8988T (cell line): ENCODE data around the gene CNGA1.
A peak's percentile ranks its signal among the peaks of the same experiment; 100 is the strongest.
"Not testable (repeated sequence)": the region's sequence is repeated elsewhere in the genome, so short reads cannot be mapped to it uniquely, and the experiment has no call there.

Experiments
- DNase-seq: peaks from one replicate; pipeline ENCODE4 v3.0.0; 2011

CNGA1 gene

DNA sequence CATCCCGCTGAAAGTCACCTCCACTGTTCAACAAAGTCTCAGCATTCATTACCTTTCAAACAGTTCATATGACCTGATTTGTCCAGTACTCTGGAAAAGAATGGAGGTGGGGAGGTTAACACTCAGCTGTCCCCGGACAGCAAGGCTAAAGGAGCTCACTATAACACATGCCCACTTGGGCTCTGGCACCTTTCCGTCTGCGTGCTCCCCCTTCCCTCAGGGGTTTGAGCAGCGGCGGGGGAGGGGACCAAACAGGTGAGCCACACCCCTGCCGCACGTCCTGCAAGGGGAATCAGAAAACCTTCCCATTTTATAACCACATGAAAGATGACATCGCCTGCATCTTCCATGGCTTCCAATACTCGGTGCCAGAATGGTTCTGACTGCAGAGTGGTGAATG lies 62.2 kb downstream of the CNGA1 start:
- DNase-seq: no peak

GRCh38 chr4:47945930-47946726 lies 70.4 kb downstream of the CNGA1 start:
- no peak for DNase-seq

DNA sequence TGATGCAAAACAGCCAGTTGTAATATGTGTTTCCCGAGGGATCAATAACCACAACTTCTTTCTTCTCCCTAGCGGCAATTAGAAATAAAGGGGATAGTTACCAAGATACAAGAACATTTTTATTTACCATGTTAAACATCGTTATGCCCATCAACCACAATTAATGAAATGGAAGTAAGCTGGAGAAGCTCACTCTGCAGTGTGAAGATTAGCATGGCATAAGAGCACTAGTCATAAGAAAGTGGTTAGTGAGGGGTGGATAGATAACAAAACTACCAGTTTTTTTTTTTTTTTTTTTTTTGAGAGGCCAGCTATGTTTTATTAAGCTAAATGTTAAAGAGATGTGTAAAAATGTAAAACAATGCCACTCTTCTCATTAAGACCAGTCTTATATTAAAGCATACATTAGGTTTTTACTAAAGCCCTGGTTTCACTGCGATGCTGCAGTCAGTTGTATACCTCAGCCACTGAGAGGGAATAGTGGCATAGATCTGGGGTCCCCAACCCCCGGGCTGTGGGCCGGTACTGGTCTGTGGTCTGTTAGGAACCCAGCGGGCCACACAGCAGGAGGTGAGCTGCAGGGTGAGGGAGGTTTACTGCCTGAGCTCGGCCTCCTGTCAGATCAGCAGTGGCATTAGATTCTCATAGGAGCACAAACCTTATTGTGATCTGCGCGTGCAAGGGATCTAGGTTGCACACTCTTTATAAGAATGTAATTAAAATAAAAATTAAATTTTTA lies 74.2 kb downstream of the CNGA1 start:
- no peak for DNase-seq

DNA sequence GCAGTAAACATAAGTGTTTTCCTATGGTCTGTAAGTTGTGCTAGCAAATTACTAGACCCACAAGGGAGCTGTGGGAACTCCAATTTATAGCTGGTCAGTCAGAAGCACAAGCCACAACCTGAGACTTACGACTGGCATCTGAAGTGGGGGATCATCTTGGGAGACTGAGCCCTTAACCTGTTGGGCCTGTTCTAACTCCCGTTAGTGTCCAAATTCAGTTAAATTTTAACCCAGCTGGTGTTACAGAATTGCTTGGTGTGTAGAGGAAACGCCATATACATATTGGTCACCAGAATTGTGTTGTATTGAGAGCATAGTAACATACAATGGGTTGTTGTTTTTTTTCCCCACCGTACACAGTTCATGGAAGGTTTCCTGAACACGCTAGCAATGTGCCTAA lies 77.0 kb downstream of the CNGA1 start:
- DNase-seq: no peak

DNA sequence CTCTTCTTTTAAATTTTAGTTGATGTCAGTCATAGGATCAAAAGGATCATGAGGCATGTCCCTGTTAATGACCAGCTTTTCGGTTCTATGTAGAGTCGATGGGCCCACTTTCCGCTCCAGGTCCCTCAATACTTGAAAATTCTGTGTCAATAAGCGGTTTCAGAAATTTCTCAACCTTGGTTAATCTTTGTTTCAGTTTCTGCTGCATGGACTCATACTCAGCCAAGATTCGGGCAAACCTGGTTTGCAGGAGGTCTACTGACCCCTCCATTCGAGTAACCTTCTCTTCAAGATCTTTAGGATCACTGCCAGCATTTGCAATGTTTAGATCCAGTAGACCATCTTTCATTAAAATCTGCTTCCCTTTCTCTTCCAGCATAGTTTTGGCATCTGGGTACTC lies 80.1 kb downstream of the CNGA1 start:
- no peak for DNase-seq

- DNase-seq: no peak
These were observed 82.6 kb downstream of the CNGA1 start for GRCh38 chr4:47933840-47934239.

DNA sequence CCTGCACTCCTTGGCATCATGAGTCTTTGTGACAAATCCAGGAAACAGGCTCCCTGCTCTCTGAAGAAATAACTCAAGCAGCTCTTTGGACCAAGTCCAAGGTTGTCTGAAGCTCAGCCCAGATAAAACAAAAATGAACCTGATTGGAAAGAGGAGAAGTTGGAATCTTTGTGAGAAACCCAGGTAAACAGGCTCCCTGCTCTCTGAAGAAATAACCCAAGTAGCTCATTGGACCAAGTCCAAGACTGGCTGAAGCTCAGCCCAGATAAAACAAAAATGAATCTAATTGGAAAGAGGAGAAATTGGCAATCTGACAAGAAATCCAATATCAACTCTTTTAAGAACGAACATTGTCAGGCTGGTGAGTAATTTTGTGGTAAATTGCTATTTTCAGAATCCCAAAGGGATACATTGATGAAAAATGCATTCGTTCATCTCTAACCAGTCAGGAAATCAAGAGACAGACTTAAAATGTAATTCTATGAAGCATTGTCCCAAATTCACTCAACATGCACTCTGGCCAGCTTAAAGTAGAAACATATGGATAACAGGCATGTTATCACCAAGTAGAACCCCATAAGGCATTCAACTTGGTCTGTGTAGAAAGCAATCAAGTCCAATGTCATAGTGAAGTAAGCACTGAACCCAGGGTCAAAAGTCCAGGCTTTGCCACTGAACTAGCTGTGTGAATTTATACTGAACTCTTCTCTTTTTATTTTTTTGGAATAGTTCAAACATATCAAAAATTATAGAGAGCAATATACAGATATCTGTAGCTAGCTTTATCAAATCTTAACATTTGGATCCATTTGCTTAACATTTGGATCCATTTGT lies 85.3 kb downstream of the CNGA1 start:
- DNase-seq: no peak

DNA sequence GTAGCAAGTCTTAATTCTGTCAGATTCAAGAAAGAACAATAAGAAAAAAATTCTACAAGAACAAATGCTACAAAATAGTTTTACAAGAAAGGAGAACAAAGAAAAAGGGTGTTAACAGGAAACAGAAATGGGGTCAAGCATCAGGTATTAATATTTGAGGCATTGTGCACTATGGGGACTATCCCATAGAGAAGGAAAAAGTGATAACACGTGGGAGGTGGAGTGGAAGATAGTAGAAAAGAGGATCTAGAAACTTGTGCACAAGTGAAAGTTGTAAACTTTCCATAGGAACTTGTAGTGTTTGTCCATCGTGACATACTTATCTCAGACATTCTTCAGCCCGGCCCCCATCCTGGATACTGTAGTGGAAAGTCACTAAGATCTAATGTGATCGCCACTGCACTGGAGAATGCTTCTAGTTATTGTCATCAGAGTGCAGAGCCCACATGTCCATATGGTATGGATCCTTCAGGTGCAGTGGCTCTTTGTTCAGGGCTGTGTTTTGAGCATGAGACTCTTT lies 86.7 kb downstream of the CNGA1 start:
- DNase-seq: no peak

DNA sequence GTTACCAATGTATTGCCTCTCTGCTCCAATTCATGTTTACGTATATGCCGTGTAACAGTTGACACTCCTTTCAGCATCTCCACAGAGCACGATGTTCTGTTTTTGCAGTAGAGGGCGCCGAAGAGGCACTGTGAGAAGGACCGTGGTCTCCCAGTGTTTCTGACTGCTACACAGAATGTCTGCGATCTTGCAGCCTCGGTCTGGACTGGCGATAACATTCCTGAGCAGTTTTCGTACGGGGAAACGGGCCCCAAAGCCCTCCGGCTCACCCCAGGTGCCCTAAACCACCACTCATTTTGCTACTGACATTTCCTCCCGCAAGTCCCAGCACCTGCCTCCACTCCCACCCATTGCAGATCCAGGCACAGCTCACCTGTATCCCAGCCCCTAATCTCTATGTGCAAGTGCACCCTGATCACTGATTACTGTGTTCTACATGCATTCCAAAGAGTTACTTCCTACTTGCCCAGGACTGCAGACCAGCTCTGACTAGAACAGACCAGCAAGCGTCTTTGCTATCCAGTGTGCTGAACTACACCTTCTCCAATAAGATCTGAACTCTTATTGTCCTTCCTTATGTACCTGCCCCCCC lies 89.7 kb downstream of the CNGA1 start:
- DNase-seq: peak; percentile 17

- DNase-seq: not testable (repeated sequence)
These were observed 93.2 kb downstream of the CNGA1 start for GRCh38 chr4:47923261-47923608.

GRCh38 chr4:47922436-47923260 lies 93.8 kb downstream of the CNGA1 start:
- DNase-seq: not testable (repeated sequence)

GRCh38 chr4:47917163-47917562 lies 99.3 kb downstream of the CNGA1 start:
- not testable (repeated sequence) for DNase-seq

GRCh38 chr4:47915378-47915777 lies 101.1 kb downstream of the CNGA1 start:
- DNase-seq: no peak

GRCh38 chr4:47914926-47915237 lies 101.6 kb downstream of the CNGA1 start:
- no peak for DNase-seq

DNA sequence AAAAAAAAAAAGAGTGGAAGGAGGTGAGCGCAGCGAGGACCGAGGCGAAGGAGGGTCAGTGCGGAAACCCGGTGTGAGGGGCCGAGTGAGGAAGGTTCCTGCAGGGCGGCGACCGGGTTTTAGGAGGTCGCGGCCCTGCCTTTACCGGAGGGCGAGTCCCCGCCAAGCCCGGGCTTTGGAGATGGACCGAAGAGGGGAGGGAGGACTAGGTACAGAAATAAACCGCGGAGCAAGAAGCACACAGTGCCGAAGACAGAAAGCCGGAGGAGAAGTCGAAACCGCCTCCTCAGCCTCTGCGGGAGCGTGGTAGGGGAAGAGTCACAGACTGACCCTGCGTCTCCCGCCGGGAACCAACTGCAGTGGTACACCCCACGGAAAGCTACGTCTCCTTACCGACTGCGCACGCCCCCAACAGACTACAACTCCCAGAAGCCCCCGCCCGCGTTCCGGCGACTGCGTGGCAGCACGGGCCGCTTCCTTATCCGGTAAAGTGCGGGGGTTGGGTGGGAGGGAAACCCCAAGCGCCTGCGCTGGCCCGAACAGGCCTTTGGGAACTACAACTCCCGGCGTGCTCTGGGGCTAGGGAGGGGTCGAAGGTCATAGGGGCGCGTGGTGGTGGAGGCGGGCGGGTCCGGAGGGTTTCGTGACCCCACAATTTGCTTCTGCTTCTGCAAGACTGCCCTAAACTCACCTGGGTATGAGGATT lies 102.1 kb downstream of the CNGA1 start, which contains the start of gene NFXL1:
TSS of gene NFXL1 (minus strand) at position 364 of the 706 bp plus-strand sequence. CDS start 380 bp downstream, outside the sequence.
- peak; percentile 41 for DNase-seq

- DNase-seq: no peak
These were observed 102.6 kb downstream of the CNGA1 start for GRCh38 chr4:47913861-47914219.

GRCh38 chr4:47913330-47913729 lies 103.2 kb downstream of the CNGA1 start:
- no peak for DNase-seq

DNA sequence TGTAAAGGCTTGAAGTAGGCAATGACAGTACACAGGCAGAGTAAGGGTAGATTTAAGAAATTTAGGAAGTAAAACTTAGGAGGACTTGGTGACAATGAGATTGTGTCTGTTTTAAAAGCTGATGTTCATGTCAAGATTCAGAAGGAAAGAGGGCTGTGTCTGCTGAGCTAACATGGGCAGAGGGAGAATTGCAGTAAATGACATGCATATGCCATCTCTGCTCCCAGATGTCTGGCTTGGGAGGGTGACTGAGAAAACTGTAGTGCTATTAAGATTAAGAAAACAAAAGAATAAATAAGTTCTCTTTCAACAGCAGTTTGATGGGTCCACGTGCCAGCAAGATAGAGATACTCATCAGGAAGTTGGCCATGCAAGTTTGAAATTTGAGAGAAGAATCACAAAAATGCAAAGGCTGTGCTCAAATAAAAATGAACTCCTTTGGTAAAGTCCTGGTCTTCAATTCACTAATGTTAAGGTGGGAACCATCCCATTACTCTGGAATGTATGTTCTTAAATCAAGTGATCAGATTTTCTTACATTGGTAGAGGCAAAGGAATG lies 109.3 kb downstream of the CNGA1 start:
- no peak for DNase-seq

GRCh38 chr4:47899639-47900038 lies 116.8 kb downstream of the CNGA1 start:
- DNase-seq: no peak

DNA sequence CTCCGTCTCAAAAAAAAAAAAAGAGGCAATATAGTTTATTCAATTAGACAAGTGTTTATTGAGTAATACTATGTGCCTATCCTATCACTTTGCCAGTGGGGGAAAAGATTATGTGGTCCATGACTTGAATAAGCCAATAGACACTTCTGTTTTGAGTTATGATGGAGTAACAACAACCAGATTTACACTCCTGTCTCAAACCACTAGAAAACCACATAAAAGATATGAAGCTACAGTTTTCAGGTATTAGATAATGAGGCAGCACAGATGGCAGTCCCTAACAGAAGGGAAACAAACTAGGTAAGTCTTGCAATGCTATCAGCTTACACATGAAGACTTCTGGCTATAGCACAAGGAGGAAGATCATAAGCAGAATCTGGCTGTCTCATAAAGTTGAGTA lies 124.6 kb downstream of the CNGA1 start:
- no peak for DNase-seq
